Adrenal gland (tissue), 5 donors: ENCODE measurements around the gene PRDM1.

Experiments
- POLR2A ChIP-seq, 2 donors: fragments of 450-650 bp; IDR thresholded peaks; one replicate each; pipeline ENCODE4 v1.6.1; 2017; ENCODE audit warnings: antibody characterized with exemption in 2 of 2, mild to moderate bottlenecking in 2 of 2, moderate library complexity in 1 of 2
- TF ChIP-seq, protein P1 (sequence below), 6 experiments: fragments of 450-650 bp in 4 of 6; fragments of 200-600 bp in 2 of 6; sonication (generic) in 1 of 6; IDR thresholded peaks; 1 replicate in 5 of 6; 2 replicates in 1 of 6; pipeline versions ENCODE4 v1.5.1 to v1.8.0; 2016 to 2021; ENCODE audit warnings: antibody characterized with exemption in 6 of 6, mild to moderate bottlenecking in 2 of 6, moderate library complexity in 1 of 6
- donor health status: DM: no; HTN: no; CAD: no.

DNA sequence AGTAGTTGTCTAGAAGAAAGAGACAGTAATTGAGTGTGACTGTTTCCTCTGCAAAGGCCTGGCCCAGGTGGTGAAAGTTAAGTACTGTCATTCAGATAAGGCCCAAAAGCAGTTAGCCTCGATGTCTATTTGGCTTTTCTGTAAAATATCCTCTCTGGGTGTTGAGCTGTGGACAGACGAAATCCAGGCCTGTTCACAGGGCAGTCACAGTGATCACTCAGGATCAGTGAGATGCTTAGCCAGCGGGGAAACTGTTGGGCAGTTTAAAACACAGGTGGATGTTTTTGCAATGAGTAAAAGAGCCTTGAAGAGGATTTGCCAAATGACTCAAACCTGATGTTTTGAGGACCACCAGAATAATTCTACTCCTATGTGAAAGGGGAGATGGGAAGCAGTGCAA, 22.0 kb upstream of the PRDM1 start:
- TF ChIP-seq, protein P1, sequence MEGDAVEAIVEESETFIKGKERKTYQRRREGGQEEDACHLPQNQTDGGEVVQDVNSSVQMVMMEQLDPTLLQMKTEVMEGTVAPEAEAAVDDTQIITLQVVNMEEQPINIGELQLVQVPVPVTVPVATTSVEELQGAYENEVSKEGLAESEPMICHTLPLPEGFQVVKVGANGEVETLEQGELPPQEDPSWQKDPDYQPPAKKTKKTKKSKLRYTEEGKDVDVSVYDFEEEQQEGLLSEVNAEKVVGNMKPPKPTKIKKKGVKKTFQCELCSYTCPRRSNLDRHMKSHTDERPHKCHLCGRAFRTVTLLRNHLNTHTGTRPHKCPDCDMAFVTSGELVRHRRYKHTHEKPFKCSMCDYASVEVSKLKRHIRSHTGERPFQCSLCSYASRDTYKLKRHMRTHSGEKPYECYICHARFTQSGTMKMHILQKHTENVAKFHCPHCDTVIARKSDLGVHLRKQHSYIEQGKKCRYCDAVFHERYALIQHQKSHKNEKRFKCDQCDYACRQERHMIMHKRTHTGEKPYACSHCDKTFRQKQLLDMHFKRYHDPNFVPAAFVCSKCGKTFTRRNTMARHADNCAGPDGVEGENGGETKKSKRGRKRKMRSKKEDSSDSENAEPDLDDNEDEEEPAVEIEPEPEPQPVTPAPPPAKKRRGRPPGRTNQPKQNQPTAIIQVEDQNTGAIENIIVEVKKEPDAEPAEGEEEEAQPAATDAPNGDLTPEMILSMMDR (IDR thresholded peaks at IDR 0.05) = no peak
- TF ChIP-seq POLR2A (IDR thresholded peaks at IDR 0.05) = no peak
